HG02798 (cell line): Measurements from ENCODE around the gene CHCHD4.
"Not testable (repeated sequence)": the region's sequence is repeated elsewhere in the genome, so short reads cannot be mapped to it uniquely, and the experiment has no call there.

Experiments used
- ATAC-seq: cut with Tn5 transposase; IDR thresholded peaks from one replicate; pipeline ENCODE4 v1.9.1; 2021; ENCODE audit warnings: mild to moderate bottlenecking; ENCODE audit not compliant: unreplicated experiment, poor library complexity

The CHCHD4 gene

GRCh38 chr3:14082108-14082657 is 42.5 kb downstream of the CHCHD4 start:
- peak; percentile 36 for ATAC-seq

GRCh38 chr3:14077310-14077709 is 47.4 kb downstream of the CHCHD4 start:
- ATAC-seq: no peak

- ATAC-seq: not testable (repeated sequence)
Measured at GRCh38 chr3:14075233-14075632, 49.4 kb downstream of the CHCHD4 start.

- ATAC-seq: no peak
Measured at GRCh38 chr3:14064910-14065309, 59.8 kb downstream of the CHCHD4 start.

GRCh38 chr3:14063152-14063551 is 61.5 kb downstream of the CHCHD4 start:
- no peak for ATAC-seq
